Measurements from ENCODE around the gene TBCCD1.

The TBCCD1 gene

GRCh38 chr3:186564586-186564985, 2.6 kb downstream of the TBCCD1 start:
- DNase-seq (ENCODE audit: low read depth) = no peak
- no peak for TF ChIP-seq CTCF (conservative IDR thresholded peaks at IDR 0.05; ENCODE audit: control insufficient read depth, insufficient read depth, low read depth, low read length)
- no peak overlapping the region for H3K4me3 ChIP-seq (ENCODE audit: control insufficient read depth, low read depth, low read length)

- no peak for DNase-seq (ENCODE audit: low read depth)
- H3K4me3 ChIP-seq (ENCODE audit: control insufficient read depth, low read depth, low read length) = no peak overlapping the region
- no peak for TF ChIP-seq CTCF (conservative IDR thresholded peaks at IDR 0.05; ENCODE audit: control insufficient read depth, insufficient read depth, low read depth, low read length)
Measured at GRCh38 chr3:186552408-186553031, 14.6 kb downstream of the TBCCD1 start.

- DNase-seq (ENCODE audit: low read depth) = no peak
- H3K4me3 ChIP-seq (ENCODE audit: control insufficient read depth, low read depth, low read length) = no peak overlapping the region
- no peak for TF ChIP-seq CTCF (conservative IDR thresholded peaks at IDR 0.05; ENCODE audit: control insufficient read depth, insufficient read depth, low read depth, low read length)
Measured at GRCh38 chr3:186551387-186551786, 15.8 kb downstream of the TBCCD1 start.

- TF ChIP-seq CTCF (conservative IDR thresholded peaks at IDR 0.05; ENCODE audit: control insufficient read depth, insufficient read depth, low read depth, low read length) = no peak
Measured at GRCh38 chr3:186549497-186549896, 17.6 kb downstream of the TBCCD1 start.

GRCh38 chr3:186544281-186544680, 22.9 kb downstream of the TBCCD1 start, which contains the start of gene CRYGS:
TSS of gene CRYGS (minus strand) at chr3:186544380. CDS start at chr3:186544326, 54 bp downstream.
- no peak for TF ChIP-seq CTCF (conservative IDR thresholded peaks at IDR 0.05; ENCODE audit: control insufficient read depth, insufficient read depth, low read depth, low read length)
- no peak within 1 kb of the TSS for H3K4me3 ChIP-seq (ENCODE audit: control insufficient read depth, low read depth, low read length)
- DNase-seq (ENCODE audit: low read depth) = peak; percentile 28

More at GRCh38 chr3:186549497-186549896, 17.6 kb downstream of the TBCCD1 start:
- DNase-seq (ENCODE audit: low read depth) = no peak
- no peak overlapping the region for H3K4me3 ChIP-seq (ENCODE audit: control insufficient read depth, low read depth, low read length)

GRCh38 chr3:186540835-186541226, 26.3 kb downstream of the TBCCD1 start:
- no peak for TF ChIP-seq CTCF (conservative IDR thresholded peaks at IDR 0.05; ENCODE audit: control insufficient read depth, insufficient read depth, low read depth, low read length)
- peak; percentile 54 for DNase-seq (ENCODE audit: low read depth)
- no peak overlapping the region for H3K4me3 ChIP-seq (ENCODE audit: control insufficient read depth, low read depth, low read length)
